GM12891 (cell line): ENCODE measurements around the gene ATOSB.

Experiments
- POLR2A ChIP-seq: IDR thresholded peaks from 2 replicates; pipeline ENCODE4 v1.6.1; 2011; ENCODE audit warnings: low read depth, low read length, control low read depth
- POLR2AphosphoS5 ChIP-seq: IDR thresholded peaks from 2 replicates; pipeline ENCODE4 v1.6.1; 2011; ENCODE audit warnings: low read depth, low read length, control low read depth
- TAF1 ChIP-seq: IDR thresholded peaks from 2 replicates; pipeline ENCODE4 v1.6.1; 2011; ENCODE audit warnings: low read depth, low read length, control low read depth

- TF ChIP-seq POLR2AphosphoS5, result no peak
- TF ChIP-seq POLR2A, result no peak
- no peak for TF ChIP-seq TAF1
Observed at GRCh38 chr9:35108461-35108860, 7.2 kb downstream of the ATOSB start.
